Stimulated activated naive CD4-positive, alpha-beta T cell treated with Interleukin-2 at 50 U/mL for 16 hours (primary cell): ENCODE measurements around the gene UPP1.
"Not testable (repeated sequence)": the region's sequence is repeated elsewhere in the genome, so short reads cannot be mapped to it uniquely, and the experiment has no call there.

Experiments used
- DNase-seq: peaks from one replicate; lab custom pipeline; 2025; lab: John Stamatoyannopoulos, UW

The UPP1 gene

DNA sequence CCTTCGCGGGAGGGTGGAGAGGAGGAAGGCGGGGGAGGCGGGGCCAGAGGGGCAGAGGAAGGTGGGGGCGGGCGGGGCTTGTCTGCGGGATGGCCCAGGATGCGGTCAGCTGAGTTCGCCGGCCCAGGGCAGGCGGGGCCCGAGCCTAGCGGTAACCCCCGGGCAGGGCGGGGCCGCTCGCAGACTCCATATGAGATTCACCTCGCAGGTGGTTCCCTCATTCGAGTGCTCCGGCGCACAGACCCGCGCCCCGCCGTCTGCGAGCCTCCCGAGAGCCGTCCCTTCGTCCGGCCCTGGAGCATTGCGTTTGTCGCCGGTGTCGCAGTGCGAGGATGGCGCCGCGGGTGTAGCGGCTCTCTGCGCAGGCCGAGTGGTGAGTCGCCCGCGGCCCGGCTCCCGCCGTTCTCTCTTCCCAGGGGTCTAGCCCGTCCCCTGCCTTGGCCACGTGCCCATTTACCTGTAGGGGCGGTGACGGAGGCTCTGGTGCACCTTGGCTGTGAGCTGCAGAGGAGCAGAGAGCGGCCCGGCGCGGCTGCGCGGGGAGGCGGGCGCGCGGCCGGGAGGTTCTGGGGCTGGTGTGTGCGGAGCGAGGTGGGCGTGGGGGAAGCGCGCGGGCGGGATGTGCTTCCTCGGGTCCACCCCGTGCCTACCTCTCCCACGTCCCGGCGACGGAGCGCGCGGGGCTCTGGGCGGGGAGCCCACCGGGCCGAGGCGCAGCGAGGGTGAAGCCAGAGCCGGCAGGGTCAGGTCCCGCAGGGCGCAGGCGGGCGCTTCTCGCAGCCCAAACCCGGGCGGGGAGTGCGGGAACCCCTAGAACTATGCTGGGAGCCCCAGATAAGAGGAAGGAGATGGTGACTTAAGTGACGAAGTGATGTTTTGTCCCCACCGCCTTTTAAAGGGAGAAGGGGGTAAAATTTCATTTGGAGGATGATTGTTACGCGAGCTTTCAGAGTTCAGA lies at the start of gene UPP1:
Gene UPP1 (plus strand): TSS at position 220 of the 958 bp plus-strand sequence. CDS start 5,519 bp downstream, outside the sequence.
- DNase-seq, result peak; percentile 89

DNA sequence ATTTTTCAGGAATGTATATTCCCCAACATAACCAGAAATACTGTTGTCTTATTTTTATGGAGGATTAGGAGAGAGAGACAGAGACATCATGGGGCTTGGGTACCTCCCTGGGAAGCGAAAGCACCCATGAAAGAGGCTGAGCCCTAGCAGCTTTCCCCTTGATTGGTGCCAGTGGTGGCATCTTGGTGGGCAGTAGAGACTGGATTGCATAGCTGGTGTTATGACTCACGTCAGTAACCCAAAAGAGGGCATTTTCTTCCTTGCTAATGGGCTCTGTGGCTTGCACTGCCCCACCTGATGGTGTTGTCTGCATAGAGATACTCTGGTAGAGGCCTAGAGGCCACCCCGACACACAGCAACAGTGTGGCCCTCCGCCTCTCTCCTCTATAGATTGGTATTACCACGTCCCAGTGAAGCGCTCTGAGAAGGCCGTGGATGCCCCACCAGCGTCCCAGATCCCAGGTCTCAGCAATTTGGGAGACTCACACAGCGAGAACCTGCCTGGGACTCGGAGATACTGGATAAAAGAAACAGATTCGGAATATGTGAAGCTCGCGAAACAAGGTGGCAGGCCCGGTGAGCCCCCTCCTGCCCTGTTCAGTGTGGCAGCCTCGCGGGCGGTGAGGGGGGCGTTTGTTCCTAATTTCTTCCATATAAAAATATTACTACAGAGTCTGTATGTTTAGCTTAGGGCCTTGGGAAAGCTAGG lies 48.0 kb upstream of the UPP1 start:
- no peak for DNase-seq

DNA sequence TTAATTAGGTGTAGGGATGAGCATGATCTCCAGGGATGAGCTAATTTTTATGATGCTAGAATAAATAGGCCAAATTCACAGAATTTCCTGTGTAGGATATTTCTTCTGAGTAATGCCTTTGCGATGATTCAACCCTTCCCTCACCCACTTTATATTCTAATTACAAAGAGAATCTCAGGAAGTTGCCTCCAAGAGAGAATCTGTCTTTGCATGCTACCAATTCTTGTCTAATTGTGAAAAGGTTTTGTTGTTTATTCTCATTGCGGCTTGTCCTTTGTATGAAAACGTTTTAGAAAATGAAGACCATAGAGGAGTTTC lies 47.5 kb upstream of the UPP1 start:
- no peak for DNase-seq

DNA sequence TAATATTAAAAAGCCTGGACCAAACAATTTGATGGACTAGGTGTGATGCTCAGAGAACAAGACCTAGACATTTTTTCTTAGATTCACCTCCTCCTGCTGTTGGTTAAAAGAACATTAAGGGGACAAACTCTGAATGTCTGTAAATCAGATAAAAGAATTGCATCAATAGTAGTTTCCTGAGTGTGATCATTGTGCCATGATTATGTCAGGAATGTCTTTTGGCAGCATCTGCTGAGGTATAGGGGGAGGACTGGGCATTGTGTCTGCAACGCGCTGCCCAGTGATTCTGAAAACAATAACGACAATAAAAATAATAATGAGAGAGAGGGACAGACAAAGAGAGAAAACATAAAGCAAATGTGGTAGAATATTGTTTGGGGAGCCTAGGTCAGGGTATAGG lies 46.8 kb upstream of the UPP1 start:
- DNase-seq, result no peak

DNA sequence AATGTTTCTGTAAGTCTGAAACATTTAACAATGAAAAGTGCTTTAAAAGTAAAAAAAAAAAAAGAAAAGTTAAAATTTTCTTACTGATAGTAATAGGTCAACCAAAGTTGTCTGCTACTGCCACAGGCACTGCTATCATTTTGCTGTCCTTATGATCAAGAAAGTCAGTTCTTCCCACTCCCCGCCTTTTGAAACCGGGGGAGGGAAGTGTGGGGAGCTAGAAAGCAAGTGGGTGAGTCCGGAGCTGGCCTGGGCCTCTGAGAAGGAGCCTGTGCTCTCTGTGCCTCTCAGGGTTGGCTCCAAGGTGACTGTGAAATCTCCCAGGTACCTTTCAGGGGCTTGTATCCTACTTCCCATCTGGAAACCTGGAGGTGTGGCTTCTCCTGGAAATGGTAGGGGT lies 46.4 kb upstream of the UPP1 start:
- no peak for DNase-seq

DNA sequence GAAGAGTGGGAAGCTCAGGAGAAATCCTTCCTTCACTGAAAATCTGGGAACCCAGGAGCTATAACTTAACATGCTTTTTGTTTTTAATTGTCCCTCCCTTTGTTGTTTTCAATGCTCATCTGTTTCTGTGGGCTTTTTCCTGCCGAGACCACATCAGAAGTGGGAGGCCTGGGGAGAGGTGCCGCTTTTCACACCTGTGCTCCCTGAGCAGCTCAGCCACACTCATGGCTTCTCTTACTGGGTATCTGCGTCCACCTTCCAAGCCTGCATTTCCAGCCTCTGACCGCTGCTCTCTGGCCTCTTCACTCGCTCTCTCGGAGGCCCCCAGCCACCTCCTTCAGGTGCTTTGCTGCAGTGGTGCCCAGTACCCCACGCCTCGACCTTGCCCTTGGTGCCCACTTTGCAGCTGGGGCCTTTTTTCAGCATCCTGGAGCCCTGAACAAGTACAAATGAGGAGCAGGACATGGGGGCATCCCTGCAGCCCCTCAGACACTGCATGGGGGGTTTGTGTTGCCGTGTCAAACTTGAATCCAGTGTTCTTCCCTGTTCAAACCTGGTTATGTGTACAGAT lies 43.8 kb upstream of the UPP1 start:
- no peak for DNase-seq

DNA sequence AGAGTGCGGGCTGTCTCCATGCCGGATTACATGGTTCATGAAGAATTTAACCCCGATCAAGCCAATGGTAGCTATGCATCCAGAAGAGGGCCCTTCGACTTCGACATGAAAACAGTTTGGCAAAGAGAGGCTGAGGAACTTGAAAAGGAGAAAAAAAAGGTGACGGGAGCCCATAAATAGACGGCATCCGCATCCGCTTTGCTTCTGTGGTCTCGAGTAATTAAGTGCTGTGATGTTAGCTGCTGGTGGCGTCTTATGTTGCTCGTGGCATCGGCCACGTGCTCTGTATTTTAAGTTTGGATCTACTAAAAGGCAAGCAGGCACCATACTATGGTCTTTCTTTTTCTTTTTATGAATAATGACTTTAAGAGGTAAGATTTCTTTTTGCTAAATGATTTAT lies 42.6 kb upstream of the UPP1 start:
- no peak for DNase-seq

DNA sequence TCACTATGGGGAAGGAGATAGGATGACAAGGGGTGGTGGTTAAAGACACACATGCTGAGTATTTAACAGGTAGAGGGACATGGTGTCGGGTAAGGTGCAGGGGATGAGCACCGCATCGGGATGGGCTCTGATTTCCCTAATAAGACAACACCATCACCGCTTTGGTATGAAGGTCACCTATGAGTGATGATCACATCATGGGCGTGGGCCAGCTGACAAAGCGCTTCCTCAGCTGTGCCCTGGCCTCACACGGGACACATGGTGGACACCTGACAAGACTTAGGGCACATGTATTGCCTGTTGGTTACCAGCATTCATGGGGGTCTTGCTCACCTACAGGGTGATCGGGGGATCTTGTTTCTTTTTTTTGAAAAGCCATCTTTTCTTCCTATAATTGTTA lies 41.0 kb upstream of the UPP1 start:
- no peak for DNase-seq

DNA sequence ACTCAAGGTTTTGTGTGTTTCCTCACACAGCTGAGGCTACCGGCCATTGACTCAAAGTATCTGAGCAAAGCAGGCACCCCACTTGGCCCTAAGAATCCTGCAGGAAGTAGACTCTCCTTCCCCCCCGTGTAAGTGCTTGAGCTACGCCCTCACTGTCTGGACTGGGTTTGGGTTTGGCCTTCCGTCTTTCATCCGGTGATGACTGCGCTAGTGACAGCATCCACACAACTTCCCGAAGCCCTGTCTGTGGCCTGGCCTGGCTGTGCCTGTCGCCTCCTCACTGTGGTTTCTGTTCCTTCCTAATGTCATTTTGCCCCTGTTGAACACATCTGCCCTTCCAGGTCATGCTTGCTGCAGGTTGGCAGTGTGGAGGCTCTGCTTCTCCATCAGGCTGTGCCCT lies 39.2 kb upstream of the UPP1 start:
- no peak for DNase-seq

DNA sequence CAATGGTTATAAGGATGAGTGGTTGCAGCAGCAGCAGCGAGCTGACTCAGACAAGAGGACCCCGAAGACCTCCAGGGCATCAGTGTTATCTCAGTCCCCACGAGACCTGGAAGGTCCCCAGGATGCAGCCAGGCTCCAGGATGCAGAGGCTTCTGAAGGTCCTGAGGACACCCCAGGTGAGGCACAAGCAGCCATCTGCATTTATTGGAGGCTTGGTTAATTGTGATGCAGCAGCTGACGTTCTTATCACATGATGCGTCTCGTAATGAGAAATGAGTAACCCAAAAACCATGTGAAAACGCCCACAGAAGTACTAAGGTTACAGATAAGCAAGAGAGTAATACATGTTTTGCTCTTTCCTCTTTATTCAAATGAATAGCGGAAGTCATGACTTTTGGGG lies 36.3 kb upstream of the UPP1 start:
- DNase-seq, result no peak

DNA sequence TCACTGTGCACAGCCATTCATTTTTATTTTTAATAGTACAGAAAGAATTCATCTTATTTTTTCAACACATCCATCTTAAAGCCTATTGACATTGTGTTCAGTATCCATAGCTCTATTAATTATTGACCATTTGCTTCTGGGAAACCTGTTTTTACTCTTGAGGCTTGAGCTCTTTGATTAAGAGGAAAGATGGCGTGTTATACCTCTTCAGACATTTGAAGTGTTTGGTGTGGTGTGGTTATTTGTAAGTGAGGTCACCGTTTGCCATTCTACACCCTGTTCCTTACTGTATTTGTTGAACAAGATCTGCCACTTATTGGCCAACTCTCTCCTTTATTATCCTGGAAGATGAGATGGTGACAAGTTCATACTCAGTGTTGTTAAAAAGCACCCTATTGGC lies 35.3 kb upstream of the UPP1 start:
- no peak for DNase-seq

DNA sequence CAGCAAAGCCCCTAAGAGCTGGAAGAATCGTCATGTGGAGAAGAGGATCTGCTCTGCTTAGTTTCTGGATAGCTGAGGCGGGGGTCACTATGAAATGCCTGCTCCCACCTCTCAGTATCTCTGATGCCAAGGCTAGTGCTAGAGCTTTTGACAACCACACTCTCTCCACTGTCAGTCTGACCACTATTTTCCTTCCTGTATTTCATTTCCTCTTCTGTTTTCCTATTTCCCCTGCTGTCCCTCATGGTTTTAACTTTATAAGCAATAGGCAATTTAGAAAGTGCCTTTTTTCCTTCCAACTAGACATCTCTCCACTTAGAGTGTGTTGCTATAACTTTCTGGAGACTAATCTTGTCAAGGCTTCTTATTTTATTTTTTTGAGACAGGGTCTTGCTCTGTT lies 30.1 kb upstream of the UPP1 start:
- no peak for DNase-seq

DNA sequence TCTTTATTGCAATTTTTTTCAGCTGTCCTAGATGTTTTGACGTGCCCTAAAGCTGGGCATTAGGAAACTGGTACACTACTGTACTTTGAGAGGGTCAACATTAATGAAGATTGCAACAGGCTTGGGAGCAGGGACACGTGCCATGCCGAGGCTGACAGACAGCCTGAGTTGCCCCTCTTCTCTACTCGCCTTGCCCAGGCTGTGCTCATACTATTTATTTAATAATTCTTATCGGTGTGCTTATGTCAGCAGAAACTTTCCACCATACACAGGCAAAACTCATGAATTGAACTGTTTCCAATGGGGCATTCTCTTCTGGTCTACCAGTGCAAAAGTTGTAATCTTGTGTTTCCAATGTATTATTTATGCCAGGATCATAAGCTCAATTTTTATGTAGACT lies 29.4 kb upstream of the UPP1 start:
- no peak for DNase-seq

DNA sequence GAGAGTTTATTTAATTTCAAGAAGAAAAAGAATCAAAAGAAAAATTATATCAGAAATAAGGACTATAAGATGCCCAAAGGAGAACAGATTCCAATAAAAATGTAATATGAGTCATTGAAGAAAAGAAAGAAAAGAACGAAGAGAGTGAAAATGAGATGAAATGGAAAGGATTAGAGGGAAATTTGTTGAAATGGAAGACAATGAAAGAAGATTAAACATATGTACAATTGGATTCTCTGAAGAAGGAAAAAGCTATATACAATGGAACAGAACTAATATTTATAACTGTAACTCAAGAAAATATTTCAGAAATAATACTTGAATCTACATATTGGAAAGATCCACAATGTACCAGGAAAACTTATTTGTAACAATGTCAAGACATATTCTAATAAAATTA lies 25.1 kb upstream of the UPP1 start:
- DNase-seq, result no peak

DNA sequence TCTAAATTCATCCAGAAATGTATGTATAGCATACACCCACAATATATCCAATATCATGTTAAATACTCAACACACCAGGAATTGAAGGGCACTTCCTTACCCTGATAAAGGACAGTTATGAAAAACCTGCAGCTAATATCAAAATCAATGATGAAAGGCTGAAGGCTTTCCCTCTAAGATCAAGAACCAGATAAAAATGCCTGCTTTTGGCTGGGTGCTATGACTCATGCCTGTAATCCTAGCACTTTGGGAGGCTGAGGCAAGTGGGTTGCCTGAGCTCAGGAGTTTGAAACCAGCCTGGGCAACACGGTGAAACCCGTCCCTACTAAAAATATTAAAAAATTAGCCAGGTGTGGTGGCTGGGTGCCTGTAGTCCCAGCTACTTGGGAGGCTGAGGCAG lies 21.6 kb upstream of the UPP1 start:
- DNase-seq, result no peak

DNA sequence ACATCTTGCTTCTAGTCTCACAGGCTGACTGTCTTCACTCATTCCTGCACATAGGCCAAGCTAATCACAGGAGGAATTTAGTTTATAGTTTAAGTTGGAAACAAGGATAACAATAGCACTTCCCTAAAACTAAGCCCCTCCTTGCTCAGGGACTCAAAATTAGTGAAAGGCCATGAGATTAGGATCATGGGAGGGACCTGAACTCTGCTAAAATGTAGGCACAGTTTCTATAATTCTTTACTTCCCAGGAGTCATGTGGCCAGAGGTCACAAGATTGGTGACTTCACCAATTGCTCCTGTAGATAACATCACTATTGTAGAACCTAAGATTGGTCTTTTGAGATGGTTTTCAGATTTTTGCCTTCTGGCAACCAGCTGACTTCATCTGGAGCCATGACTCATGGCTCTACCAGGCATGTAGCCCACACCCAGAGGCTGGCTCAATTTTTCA lies 14.8 kb upstream of the UPP1 start:
- no peak for DNase-seq

DNA sequence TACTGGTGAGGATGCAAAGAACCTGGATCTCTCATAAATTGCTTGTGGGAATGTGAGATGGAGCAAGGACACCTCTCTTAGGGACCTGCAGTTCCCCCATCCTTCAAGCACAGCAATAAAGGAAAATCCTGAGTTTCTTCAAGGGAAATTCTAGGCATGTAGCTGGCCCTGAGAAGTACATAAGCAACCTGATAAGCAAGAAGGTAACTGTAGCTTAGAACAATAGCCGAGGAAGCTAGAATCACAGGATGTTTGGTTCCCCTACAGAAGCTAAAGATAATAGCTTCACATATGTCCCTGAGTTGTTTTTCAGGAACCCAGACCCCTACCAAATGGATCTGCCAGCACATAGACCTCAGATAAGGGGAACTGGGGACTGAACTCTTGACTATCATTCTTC lies 11.6 kb upstream of the UPP1 start:
- DNase-seq, result no peak

DNA sequence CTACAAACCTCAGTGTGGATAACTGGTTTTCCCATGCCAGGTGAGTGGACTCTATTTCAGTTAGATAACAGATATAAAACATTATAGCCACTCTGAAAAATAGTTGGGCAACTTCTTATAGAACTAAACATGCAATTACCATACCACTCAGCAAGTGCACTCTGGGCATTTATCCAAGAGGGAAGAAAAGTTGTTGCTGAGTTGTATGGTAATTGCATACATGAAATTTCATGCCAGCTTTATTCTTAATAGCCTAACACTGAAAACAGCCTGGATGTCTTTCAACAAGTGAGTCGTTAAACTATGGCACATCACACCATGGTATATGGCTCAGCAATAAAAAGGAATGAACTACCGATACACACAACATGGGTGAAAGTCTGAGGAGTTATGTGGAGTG lies 10.6 kb upstream of the UPP1 start:
- no peak for DNase-seq

DNA sequence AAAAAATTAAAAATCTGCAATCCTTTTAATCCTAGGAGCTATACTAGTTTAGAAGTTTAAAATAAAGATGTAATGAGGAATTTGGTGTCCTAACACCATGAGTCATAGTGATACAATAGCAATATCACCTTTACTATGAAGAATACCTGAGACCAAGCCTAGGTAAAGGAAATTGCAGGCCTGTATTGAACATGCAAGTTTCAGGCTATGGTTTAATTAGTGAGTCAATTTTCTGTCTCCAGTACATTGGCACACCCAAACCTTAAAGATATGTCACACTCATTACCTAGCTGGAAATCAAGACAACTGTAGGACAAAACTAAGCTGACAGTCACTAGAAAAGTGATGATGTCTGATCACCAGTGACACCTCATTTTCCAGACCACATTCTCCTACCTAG lies 6.7 kb upstream of the UPP1 start:
- not testable (repeated sequence) for DNase-seq

DNA sequence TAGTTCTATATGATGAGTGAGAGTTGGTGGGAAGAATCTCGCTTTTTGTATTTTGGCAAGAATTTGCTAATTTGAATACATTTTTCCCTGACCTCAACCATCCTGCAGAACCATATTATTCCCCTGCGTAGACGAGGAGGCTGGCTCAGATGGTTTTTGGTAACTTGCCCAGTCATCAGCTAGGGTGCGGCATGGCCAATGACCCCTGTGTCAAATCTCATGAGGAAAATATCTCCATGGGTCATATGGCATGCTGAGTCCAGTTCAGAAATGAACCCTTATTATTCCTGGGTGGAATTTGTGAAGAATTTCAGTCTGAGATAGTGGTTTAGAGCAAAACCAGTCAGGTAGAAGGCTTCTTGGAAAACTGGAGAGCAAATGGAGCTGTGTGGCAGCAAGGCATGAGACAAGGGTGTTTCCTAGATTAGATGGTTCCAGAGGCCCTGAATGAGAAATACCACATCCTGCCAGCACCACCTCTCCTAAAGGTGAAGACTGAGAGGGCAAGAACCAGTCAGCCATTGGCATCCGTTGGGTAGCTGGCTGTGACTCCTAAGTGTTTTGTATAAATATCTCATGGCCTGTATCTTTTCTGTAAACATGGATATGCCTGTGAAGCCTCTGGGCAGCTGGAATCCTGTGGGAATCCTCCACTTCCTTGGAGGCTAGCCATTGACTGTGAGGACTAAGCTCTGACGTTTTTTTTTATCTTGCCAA lies 5.8 kb upstream of the UPP1 start:
- no peak for DNase-seq

DNA sequence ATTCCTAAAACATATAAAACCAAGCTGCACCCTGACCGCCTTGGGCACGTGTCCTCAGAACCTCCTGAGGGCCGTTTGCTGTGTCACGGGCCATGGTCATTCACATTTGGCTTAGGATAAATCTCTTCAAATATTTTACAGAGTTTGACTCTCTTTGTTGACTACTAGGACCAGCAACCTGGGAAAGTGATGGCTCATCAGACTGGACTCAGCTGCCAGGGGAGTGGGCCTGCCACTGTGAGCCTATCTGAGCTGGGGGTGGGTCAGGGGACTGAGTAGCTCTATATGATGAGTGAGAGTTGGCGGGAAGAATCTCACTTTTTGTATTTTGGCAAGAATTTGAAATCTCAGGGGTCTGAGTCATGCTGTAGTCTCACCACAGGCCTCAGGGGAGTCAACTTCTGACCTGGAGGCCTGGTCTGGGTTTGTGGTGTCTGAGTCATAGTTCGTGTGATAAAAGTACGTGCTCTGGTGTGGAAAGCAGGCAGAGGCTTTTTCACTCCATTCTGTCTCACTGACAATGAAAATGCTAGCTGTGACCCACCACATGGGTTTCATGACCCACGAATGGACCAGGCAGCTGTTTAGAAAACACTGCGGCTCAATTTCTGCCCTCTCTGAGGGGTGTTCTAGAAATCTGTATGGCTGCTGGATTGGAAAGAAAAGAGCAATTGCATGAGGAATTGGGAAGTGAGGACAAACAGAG lies 4.2 kb upstream of the UPP1 start:
- peak; percentile 76 for DNase-seq

DNA sequence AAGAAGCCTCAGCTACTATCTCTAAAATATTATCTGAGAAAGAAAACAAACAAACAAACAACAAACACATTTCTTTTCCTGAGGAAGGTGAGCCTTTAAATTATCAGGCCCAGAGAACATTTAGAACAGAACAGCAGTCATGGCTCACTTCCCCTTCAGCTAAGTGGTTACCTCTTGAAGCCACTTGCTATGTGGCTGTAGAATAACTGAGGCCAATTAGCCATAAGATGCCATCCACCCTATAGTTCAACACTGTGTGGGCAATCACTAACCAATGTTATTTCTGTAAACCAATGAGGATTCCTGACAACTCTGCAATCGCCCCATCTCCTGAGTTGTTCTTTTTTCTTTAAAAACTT lies 3.7 kb upstream of the UPP1 start:
- no peak for DNase-seq
